ENCODE data around the gene CLCN5.

The CLCN5 gene

DNA sequence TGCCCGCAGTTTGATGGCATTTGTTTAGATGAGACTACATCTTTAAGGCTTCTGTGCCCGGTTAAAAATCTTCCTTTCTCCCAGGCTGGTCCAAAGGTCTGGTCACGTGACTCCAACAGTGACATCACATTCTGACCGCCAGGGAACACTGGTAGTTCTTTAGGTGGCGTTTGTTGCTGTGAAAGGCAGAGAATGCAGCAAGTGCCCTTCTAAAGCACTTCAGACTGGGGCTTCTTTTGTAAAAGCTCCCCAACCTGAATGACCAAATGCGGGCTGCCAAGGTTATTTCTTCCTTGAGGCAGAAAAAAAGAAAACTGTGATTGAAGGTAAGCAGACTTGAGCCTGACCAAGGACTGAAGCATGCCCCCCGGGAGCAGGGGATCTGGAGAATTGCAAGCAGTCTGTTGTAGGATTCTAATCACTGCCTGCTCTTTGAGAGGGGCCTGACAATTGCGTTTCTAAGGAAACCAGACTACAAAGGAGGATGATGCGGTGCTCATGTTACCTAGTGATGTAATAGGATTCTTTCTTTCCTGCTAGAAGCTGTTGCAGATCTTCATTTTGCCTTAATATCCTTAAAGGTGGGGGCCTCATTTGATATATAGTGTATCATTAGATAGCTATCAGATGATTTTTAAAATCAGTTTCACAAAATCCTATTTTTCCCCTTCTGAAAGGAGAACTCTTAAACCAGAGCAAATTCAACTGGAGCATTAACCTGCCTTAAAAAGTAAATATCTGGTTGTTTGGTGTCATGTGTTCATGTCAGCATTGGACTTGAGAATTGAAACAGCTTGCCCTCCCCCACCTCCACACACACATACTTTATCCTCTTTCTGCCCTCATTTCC is 145.3 kb downstream of the CLCN5 start:
- POLR2A ChIA-PET: no interaction called here
- peak; percentile 48 for DNase-seq (ENCODE audit: extremely low spot score)
- CTCF ChIA-PET: no interaction called here
- TF ChIP-seq SUZ12 (IDR thresholded peaks at IDR 0.05) (no peak), ARNT (IDR thresholded peaks at IDR 0.05) (no peak), FOXA1 (IDR thresholded peaks at IDR 0.05) (no peak), BHLHE40 (IDR thresholded peaks at IDR 0.05; ENCODE audit: borderline replicate concordance) (no peak), CTBP1 (IDR thresholded peaks at IDR 0.05; ENCODE audit: borderline replicate concordance) (no peak), SP1 (IDR thresholded peaks at IDR 0.05) (no peak), L3MBTL2 (conservative IDR thresholded peaks at IDR 0.05) (no peak), LEF1 (IDR thresholded peaks at IDR 0.05; ENCODE audit: borderline replicate concordance) (no peak), FOXM1 (IDR thresholded peaks at IDR 0.05; ENCODE audit: borderline replicate concordance) (no peak), ZNF384 (IDR thresholded peaks at IDR 0.05) (no peak), HDGF (IDR thresholded peaks at IDR 0.05; ENCODE audit: borderline replicate concordance) (no peak), TARDBP (IDR thresholded peaks at IDR 0.05) (no peak), ELF4 (IDR thresholded peaks at IDR 0.05) (no peak), FOXK2 (IDR thresholded peaks at IDR 0.05) (no peak), NFRKB (IDR thresholded peaks at IDR 0.05) (no peak)
- TF ChIP-seq, protein P1, sequence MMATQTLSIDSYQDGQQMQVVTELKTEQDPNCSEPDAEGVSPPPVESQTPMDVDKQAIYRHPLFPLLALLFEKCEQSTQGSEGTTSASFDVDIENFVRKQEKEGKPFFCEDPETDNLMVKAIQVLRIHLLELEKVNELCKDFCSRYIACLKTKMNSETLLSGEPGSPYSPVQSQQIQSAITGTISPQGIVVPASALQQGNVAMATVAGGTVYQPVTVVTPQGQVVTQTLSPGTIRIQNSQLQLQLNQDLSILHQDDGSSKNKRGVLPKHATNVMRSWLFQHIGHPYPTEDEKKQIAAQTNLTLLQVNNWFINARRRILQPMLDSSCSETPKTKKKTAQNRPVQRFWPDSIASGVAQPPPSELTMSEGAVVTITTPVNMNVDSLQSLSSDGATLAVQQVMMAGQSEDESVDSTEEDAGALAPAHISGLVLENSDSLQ (IDR thresholded peaks at IDR 0.05): no peak

DNA sequence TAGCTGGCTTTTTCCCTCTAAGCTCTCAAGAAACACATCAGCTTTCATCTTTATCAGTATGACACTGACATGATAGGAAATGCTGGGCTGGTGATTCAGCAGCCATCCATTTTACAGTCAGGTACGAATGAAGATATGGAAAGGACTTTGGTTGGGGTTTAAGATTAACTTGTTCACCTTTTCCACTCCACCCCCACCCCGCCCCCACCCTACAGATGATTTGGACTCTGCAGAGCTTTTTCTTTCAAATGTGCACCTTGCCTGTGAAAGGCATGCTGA is 145.8 kb downstream of the CLCN5 start:
- TF ChIP-seq FOXA1 (IDR thresholded peaks at IDR 0.05) (no peak), L3MBTL2 (conservative IDR thresholded peaks at IDR 0.05) (no peak), TARDBP (IDR thresholded peaks at IDR 0.05) (no peak), CTBP1 (IDR thresholded peaks at IDR 0.05; ENCODE audit: borderline replicate concordance) (no peak), HDGF (IDR thresholded peaks at IDR 0.05; ENCODE audit: borderline replicate concordance) (no peak), SUZ12 (IDR thresholded peaks at IDR 0.05) (no peak), NFRKB (IDR thresholded peaks at IDR 0.05) (no peak), FOXK2 (IDR thresholded peaks at IDR 0.05) (no peak), LEF1 (IDR thresholded peaks at IDR 0.05; ENCODE audit: borderline replicate concordance) (no peak), ELF4 (IDR thresholded peaks at IDR 0.05) (no peak), ZNF384 (IDR thresholded peaks at IDR 0.05) (no peak), FOXM1 (IDR thresholded peaks at IDR 0.05; ENCODE audit: borderline replicate concordance) (no peak), BHLHE40 (IDR thresholded peaks at IDR 0.05; ENCODE audit: borderline replicate concordance) (no peak), ARNT (IDR thresholded peaks at IDR 0.05) (no peak)
- ChIA-PET POLR2A (no interaction called here), CTCF (no interaction called here)
- DNase-seq (ENCODE audit: extremely low spot score): no peak

DNA sequence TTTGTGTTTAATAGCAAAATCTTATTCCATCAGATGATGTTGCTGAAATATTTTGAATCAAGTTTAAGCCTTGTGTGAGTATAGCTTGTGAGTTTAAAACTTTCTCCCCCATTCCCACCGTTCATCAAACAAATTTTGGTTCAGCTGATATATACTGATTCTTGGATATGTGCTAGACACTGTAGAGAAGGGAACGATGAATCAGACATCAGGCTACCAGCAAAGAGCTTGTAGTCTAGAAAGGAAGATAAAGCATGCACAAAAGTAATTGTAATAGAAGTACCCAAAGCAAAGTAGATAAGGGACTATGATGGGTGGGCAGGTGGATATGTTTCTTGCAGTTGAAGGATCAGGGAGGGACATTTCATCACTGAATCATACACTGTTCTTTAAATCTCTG is 146.5 kb downstream of the CLCN5 start:
- POLR2A ChIA-PET: no interaction called here
- DNase-seq (ENCODE audit: extremely low spot score): no peak
- CTCF ChIA-PET: no interaction called here

DNA sequence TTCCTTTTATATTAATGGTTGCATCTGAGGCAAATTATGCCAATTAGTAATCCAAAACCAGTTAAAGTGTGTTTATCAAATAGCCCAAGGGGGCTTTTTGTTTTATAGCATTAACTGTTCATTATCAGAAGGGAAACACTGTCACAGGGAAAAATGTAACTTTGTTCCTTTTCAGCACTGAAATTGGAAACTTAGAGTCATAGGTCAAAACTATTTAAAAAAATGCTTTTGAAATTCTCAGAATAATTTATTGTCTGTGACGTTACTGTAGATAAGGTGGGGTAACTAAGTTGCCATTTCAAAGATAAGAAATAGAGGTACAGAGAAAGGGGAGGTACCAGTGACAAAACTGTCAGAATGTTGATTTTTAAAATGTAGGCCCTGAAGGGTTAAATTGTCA is 149.1 kb downstream of the CLCN5 start:
- CTCF ChIA-PET: no interaction called here
- no peak for DNase-seq (ENCODE audit: extremely low spot score)
- TF ChIP-seq FOXM1 (IDR thresholded peaks at IDR 0.05; ENCODE audit: borderline replicate concordance): no peak
- no peak for TF ChIP-seq SUZ12 (IDR thresholded peaks at IDR 0.05)
- no peak for TF ChIP-seq ARNT (IDR thresholded peaks at IDR 0.05)
- no peak for TF ChIP-seq L3MBTL2 (conservative IDR thresholded peaks at IDR 0.05)
- TF ChIP-seq TARDBP (IDR thresholded peaks at IDR 0.05): no peak
- TF ChIP-seq CTBP1 (IDR thresholded peaks at IDR 0.05; ENCODE audit: borderline replicate concordance): no peak
- no peak for TF ChIP-seq FOXA1 (IDR thresholded peaks at IDR 0.05)
- no peak for TF ChIP-seq FOXK2 (IDR thresholded peaks at IDR 0.05)
- TF ChIP-seq, protein P1 (IDR thresholded peaks at IDR 0.05): no peak
- TF ChIP-seq SP1 (IDR thresholded peaks at IDR 0.05): no peak
- TF ChIP-seq NFRKB (IDR thresholded peaks at IDR 0.05): no peak
- no peak for TF ChIP-seq HDGF (IDR thresholded peaks at IDR 0.05; ENCODE audit: borderline replicate concordance)
- TF ChIP-seq LEF1 (IDR thresholded peaks at IDR 0.05; ENCODE audit: borderline replicate concordance): no peak
- no peak for TF ChIP-seq BHLHE40 (IDR thresholded peaks at IDR 0.05; ENCODE audit: borderline replicate concordance)
- TF ChIP-seq ELF4 (IDR thresholded peaks at IDR 0.05): no peak
- no peak for TF ChIP-seq ZNF384 (IDR thresholded peaks at IDR 0.05)
- POLR2A ChIA-PET: no interaction called here

More for the DNA sequence above, 146.5 kb downstream of the CLCN5 start:
- TF ChIP-seq FOXM1 (IDR thresholded peaks at IDR 0.05; ENCODE audit: borderline replicate concordance) (no peak), BHLHE40 (IDR thresholded peaks at IDR 0.05; ENCODE audit: borderline replicate concordance) (no peak), CTBP1 (IDR thresholded peaks at IDR 0.05; ENCODE audit: borderline replicate concordance) (no peak), SP1 (IDR thresholded peaks at IDR 0.05) (no peak), ELF4 (IDR thresholded peaks at IDR 0.05) (no peak), HDGF (IDR thresholded peaks at IDR 0.05; ENCODE audit: borderline replicate concordance) (no peak), TARDBP (IDR thresholded peaks at IDR 0.05) (no peak), ZNF384 (IDR thresholded peaks at IDR 0.05) (no peak), SUZ12 (IDR thresholded peaks at IDR 0.05) (no peak), NFRKB (IDR thresholded peaks at IDR 0.05) (no peak), L3MBTL2 (conservative IDR thresholded peaks at IDR 0.05) (no peak), ARNT (IDR thresholded peaks at IDR 0.05) (no peak), FOXK2 (IDR thresholded peaks at IDR 0.05) (no peak)
- TF ChIP-seq, protein P1 (IDR thresholded peaks at IDR 0.05): no peak

DNA sequence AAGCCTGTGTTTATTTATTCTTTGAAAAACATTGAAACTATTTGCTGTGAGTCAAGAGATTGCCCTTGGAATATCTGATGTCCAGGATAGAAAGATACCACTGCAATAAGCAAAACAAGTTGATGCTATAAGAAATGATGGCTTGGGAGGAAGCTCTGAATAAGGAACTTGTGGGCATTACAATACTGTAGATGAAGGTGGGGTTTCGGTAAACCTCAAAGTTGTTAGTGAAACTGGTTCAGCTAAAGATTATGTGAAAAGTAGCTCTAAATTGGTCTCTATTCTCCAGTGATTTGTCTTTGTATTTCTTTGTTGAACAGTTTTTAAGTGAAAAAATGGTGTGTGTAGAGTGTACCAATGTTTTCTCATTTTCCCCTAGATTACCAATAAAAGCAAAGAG is 149.7 kb downstream of the CLCN5 start:
- TF ChIP-seq FOXM1 (IDR thresholded peaks at IDR 0.05; ENCODE audit: borderline replicate concordance) (no peak), TARDBP (IDR thresholded peaks at IDR 0.05) (no peak), SP1 (IDR thresholded peaks at IDR 0.05) (no peak), HDGF (IDR thresholded peaks at IDR 0.05; ENCODE audit: borderline replicate concordance) (no peak), NFRKB (IDR thresholded peaks at IDR 0.05) (no peak), ARNT (IDR thresholded peaks at IDR 0.05) (no peak), FOXK2 (IDR thresholded peaks at IDR 0.05) (no peak), CTBP1 (IDR thresholded peaks at IDR 0.05; ENCODE audit: borderline replicate concordance) (no peak), FOXA1 (IDR thresholded peaks at IDR 0.05) (no peak)
- CTCF ChIA-PET: no interaction called here
- POLR2A ChIA-PET: no interaction called here
- no peak for DNase-seq (ENCODE audit: extremely low spot score)
